Bronchial epithelial cell (primary cell): Measurements from ENCODE around the gene CADM1. TPM values are rescaled to one million over a fixed set of nuclear protein-coding genes. Genes with fewer than 3 reads are reported as not detected.
A peak's percentile ranks its signal among the peaks of the same experiment; 100 is the strongest.

Experiments used
- DNase-seq: peaks from one replicate; pipeline ENCODE4 v3.0.0-alpha.2; 2010; ENCODE audit warnings: low read depth
- FAIRE-seq: peaks from 2 replicates; lab custom pipeline; 2011; peaks lifted over from hg19 to GRCh38; lab: Jason Lieb, UNC
- H3K27me3 ChIP-seq: 2 replicates; pipeline ENCODE4 v1.5.1; 2011; ENCODE audit warnings: low read length; ENCODE audit not compliant: control insufficient read depth, insufficient read depth
- H3K36me3 ChIP-seq: 2 replicates; pipeline ENCODE4 v1.5.1; 2011; ENCODE audit warnings: low read length; ENCODE audit not compliant: control insufficient read depth, insufficient read depth
- H3K4me3 ChIP-seq: 2 replicates; pipeline ENCODE4 v1.5.1; 2011; ENCODE audit warnings: mild to moderate bottlenecking, low read depth, low read length, control low read depth
- total RNA-seq: library from RNA; depleted of rRNA; stranded (reverse); fragments of >200 nt; gene quantifications from 2 replicates; pipeline ENCODE4 v1.2.1, GENCODE V29; 2014
- TF ChIP-seq, protein P1 (sequence below): IDR thresholded peaks from 2 replicates; pipeline ENCODE4 v1.5.1; 2011; ENCODE audit warnings: mild to moderate bottlenecking, moderate library complexity, low read length, control low read depth, inconsistent platforms; ENCODE audit not compliant: insufficient read depth, severe bottlenecking

CADM1 gene
- total RNA-seq, 1 donor from 2014 or later: 1.6 TPM

DNA sequence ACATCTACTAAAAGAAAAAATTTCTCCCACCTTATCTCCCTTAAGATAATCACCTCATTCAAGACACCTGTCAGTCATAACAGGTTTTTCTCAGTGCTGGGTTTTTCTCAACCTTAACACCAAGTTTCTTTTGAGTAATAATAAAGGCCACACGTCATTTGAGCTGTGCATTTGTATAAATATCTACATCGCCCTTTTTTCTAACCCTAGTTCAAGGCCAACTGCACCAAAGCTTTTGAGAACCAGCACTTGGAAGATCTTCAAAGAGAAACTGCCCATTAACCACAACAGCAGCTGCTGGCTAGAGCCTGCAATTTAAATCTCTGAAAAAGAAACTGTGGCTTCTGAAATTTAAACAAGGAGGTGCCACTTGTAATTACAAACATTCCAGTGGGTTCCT is 6.9 kb downstream of the CADM1 start:
- DNase-seq: no peak
- TF ChIP-seq, protein P1, sequence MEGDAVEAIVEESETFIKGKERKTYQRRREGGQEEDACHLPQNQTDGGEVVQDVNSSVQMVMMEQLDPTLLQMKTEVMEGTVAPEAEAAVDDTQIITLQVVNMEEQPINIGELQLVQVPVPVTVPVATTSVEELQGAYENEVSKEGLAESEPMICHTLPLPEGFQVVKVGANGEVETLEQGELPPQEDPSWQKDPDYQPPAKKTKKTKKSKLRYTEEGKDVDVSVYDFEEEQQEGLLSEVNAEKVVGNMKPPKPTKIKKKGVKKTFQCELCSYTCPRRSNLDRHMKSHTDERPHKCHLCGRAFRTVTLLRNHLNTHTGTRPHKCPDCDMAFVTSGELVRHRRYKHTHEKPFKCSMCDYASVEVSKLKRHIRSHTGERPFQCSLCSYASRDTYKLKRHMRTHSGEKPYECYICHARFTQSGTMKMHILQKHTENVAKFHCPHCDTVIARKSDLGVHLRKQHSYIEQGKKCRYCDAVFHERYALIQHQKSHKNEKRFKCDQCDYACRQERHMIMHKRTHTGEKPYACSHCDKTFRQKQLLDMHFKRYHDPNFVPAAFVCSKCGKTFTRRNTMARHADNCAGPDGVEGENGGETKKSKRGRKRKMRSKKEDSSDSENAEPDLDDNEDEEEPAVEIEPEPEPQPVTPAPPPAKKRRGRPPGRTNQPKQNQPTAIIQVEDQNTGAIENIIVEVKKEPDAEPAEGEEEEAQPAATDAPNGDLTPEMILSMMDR: no peak
- no peaks in the 10 kb centered on the region for H3K36me3 ChIP-seq
- no peak overlapping the region for H3K4me3 ChIP-seq
- H3K27me3 ChIP-seq: peaks cover 2% of the 10 kb centered on the region
- FAIRE-seq: no peak

DNA sequence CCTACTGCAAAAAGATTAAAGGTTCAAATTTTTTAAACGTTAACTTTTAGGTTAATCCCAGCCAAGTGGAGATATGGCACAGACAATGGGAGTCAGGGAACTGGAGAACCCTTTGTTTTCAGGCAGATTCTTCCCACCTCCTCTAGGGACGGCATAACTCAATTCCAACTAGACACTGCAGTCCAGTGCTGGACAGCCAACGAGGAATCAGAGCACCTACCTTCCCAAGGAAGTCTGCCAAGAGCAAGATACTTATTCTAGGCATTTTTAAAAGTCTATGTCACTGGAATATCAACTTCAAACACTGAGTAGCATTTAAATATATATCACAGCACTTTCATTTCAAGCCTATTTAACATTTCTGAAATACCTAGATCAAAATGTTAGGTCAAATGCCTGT is 7.3 kb downstream of the CADM1 start:
- TF ChIP-seq, protein P1: no peak
- DNase-seq: no peak
- Histone ChIP-seq H3K36me3 (no peaks in the 10 kb centered on the region), H3K4me3 (no peak overlapping the region), H3K27me3 (no peaks in the 10 kb centered on the region)
- no peak for FAIRE-seq

DNA sequence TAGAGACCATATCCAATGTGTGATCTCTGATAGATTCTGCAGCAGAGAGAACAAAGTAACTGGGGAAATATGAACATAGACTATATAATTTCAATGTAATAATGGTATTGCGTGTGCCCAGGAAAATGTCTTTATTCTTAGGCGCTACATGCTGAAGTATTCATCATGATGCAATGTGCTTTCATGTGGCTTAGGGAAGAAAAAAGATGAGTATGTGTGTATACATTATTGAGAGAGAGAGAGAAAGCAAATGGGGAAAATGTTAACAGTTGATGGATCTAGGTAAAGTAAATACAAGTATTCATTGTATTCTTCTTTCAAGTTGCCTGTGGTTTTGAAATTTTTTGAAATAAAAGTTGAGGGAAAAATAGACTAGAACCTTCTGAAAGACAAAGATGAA is 10.3 kb downstream of the CADM1 start:
- no peak for FAIRE-seq
- no peak for DNase-seq
- Histone ChIP-seq H3K36me3 (no peaks in the 10 kb centered on the region), H3K27me3 (no peaks in the 10 kb centered on the region), H3K4me3 (no peak overlapping the region)
- TF ChIP-seq, protein P1: no peak

DNA sequence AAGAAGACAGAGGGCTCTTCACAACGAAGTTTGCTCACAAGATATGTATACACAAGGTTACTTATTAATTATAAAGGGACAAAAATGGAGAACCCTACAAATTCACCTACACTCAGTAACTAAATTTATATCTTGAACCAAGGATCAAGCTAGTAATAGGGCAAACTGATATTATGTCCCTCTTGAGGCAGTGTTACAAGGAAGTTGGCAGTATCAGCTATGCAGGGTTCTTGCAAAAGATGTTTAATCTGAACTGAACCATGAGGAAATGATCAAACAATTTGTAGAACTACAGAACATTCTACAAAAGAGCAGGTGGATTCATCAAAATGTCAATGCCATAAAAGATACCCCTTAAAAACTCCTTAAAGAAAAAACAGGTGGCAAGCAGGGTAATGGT is 10.7 kb downstream of the CADM1 start:
- DNase-seq (no peak), FAIRE-seq (no peak)
- Histone ChIP-seq H3K36me3 (no peaks in the 10 kb centered on the region), H3K4me3 (no peak overlapping the region), H3K27me3 (no peaks in the 10 kb centered on the region)
- TF ChIP-seq, protein P1: no peak

DNA sequence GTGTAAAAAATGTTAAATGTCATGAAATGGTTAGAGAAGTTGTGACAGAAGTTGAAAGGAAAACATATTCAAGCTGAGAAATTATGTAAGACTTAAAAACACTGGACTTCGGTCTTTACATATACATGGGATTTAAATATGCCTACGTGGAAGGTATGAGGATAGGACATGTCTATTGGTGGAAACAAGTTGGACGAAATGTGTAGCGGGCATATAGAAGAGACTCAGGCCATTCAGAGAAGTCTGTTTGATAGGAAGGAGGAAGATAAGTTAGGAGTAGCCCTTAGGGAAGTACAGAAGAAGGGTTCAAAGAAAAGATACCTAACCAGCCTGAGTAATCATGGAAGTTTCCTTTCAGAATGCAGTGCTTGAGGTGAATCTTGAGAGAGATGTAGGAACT is 14.7 kb downstream of the CADM1 start:
- H3K27me3 ChIP-seq: no peaks in the 10 kb centered on the region
- TF ChIP-seq, protein P1: no peak
- no peaks in the 10 kb centered on the region for H3K36me3 ChIP-seq
- FAIRE-seq (no peak), DNase-seq (no peak)
- H3K4me3 ChIP-seq: no peak overlapping the region

DNA sequence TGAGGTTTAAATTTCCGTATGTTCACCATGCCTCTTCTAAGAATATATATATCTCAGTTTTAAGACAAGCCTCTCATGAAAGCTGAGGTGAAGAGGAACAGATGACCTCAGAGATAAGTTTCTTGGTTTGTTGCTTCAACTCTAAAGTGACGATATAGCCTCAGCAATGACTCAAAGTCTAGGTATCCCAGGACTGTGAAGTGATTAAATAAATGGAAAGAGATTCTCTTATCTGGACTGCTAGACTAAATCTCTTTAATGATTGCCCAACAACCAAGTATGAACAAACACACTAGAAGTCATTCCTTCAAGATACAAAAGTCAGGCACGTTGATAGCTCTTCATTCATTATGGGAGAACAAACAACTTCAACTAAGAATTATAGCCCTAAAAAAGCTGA is 15.3 kb downstream of the CADM1 start:
- FAIRE-seq (no peak), DNase-seq (peak; percentile 87)
- H3K36me3 ChIP-seq: no peaks in the 10 kb centered on the region
- H3K27me3 ChIP-seq: no peaks in the 10 kb centered on the region
- TF ChIP-seq, protein P1: no peak
- no peak overlapping the region for H3K4me3 ChIP-seq
